ENCODE results near the gene OR2A1. TPM values are rescaled to one million over a fixed set of nuclear protein-coding genes. Genes with fewer than 3 reads are reported as not detected.
"Not testable (repeated sequence)": the region's sequence is repeated elsewhere in the genome, so short reads cannot be mapped to it uniquely, and the experiment has no call there.

OR2A1 gene
- total RNA-seq, 1 donor from 2014 or later: not detected

GRCh38 chr7:144331221-144331995 is 19.2 kb downstream of the OR2A1 start:
- not testable (repeated sequence) for DNase-seq (ENCODE audit: low spot score); H3K4me3 Mint-ChIP-seq (ENCODE audit: unreplicated experiment); H3K27ac Mint-ChIP-seq (ENCODE audit: unreplicated experiment); H3K27me3 Mint-ChIP-seq (ENCODE audit: unreplicated experiment); H3K9me3 Mint-ChIP-seq (ENCODE audit: unreplicated experiment); H3K36me3 Mint-ChIP-seq (ENCODE audit: low read depth, unreplicated experiment); H3K4me1 Mint-ChIP-seq (ENCODE audit: unreplicated experiment)

GRCh38 chr7:144331996-144332288 is 19.7 kb downstream of the OR2A1 start:
- not testable (repeated sequence) for H3K27ac Mint-ChIP-seq (ENCODE audit: unreplicated experiment); H3K9me3 Mint-ChIP-seq (ENCODE audit: unreplicated experiment); H3K4me1 Mint-ChIP-seq (ENCODE audit: unreplicated experiment); DNase-seq (ENCODE audit: low spot score); H3K36me3 Mint-ChIP-seq (ENCODE audit: low read depth, unreplicated experiment); H3K27me3 Mint-ChIP-seq (ENCODE audit: unreplicated experiment); H3K4me3 Mint-ChIP-seq (ENCODE audit: unreplicated experiment)

- not testable (repeated sequence) for H3K9me3 Mint-ChIP-seq (ENCODE audit: unreplicated experiment); H3K27ac Mint-ChIP-seq (ENCODE audit: unreplicated experiment); H3K4me1 Mint-ChIP-seq (ENCODE audit: unreplicated experiment); H3K36me3 Mint-ChIP-seq (ENCODE audit: low read depth, unreplicated experiment); H3K4me3 Mint-ChIP-seq (ENCODE audit: unreplicated experiment); DNase-seq (ENCODE audit: low spot score); H3K27me3 Mint-ChIP-seq (ENCODE audit: unreplicated experiment)
Measured at GRCh38 chr7:144348625-144349024, 36.4 kb downstream of the OR2A1 start.

GRCh38 chr7:144351667-144352066 is 39.4 kb downstream of the OR2A1 start:
- not testable (repeated sequence) for H3K36me3 Mint-ChIP-seq (ENCODE audit: low read depth, unreplicated experiment)

GRCh38 chr7:144355176-144355822 is 43.1 kb downstream of the OR2A1 start, which contains the start of gene ARHGEF5:
TSS of gene ARHGEF5 (plus strand) at chr7:144355402. CDS start at chr7:144362670, 7,268 bp downstream.
- not testable (repeated sequence) for H3K27me3 Mint-ChIP-seq (ENCODE audit: unreplicated experiment); H3K36me3 Mint-ChIP-seq (ENCODE audit: low read depth, unreplicated experiment); DNase-seq (ENCODE audit: low spot score); H3K4me1 Mint-ChIP-seq (ENCODE audit: unreplicated experiment); H3K9me3 Mint-ChIP-seq (ENCODE audit: unreplicated experiment)
- H3K27ac Mint-ChIP-seq (ENCODE audit: unreplicated experiment): peak within 1 kb of the TSS; percentile 91
- peak within 1 kb of the TSS; percentile 93 for H3K4me3 Mint-ChIP-seq (ENCODE audit: unreplicated experiment)

More at GRCh38 chr7:144351667-144352066, 39.4 kb downstream of the OR2A1 start:
- not testable (repeated sequence) for H3K27ac Mint-ChIP-seq (ENCODE audit: unreplicated experiment); H3K27me3 Mint-ChIP-seq (ENCODE audit: unreplicated experiment); H3K4me3 Mint-ChIP-seq (ENCODE audit: unreplicated experiment); H3K9me3 Mint-ChIP-seq (ENCODE audit: unreplicated experiment); H3K4me1 Mint-ChIP-seq (ENCODE audit: unreplicated experiment); DNase-seq (ENCODE audit: low spot score)

GRCh38 chr7:144356185-144356584 is 44.0 kb downstream of the OR2A1 start:
- H3K4me3 Mint-ChIP-seq (ENCODE audit: unreplicated experiment); H3K27me3 Mint-ChIP-seq (ENCODE audit: unreplicated experiment); H3K4me1 Mint-ChIP-seq (ENCODE audit: unreplicated experiment); H3K9me3 Mint-ChIP-seq (ENCODE audit: unreplicated experiment); H3K27ac Mint-ChIP-seq (ENCODE audit: unreplicated experiment); H3K36me3 Mint-ChIP-seq (ENCODE audit: low read depth, unreplicated experiment); DNase-seq (ENCODE audit: low spot score): not testable (repeated sequence)

GRCh38 chr7:144356860-144357259 is 44.6 kb downstream of the OR2A1 start:
- not testable (repeated sequence) for DNase-seq (ENCODE audit: low spot score); H3K9me3 Mint-ChIP-seq (ENCODE audit: unreplicated experiment); H3K4me1 Mint-ChIP-seq (ENCODE audit: unreplicated experiment); H3K36me3 Mint-ChIP-seq (ENCODE audit: low read depth, unreplicated experiment); H3K27ac Mint-ChIP-seq (ENCODE audit: unreplicated experiment); H3K4me3 Mint-ChIP-seq (ENCODE audit: unreplicated experiment); H3K27me3 Mint-ChIP-seq (ENCODE audit: unreplicated experiment)

GRCh38 chr7:144362061-144362460 is 49.8 kb downstream of the OR2A1 start:
- H3K27ac Mint-ChIP-seq (ENCODE audit: unreplicated experiment); H3K9me3 Mint-ChIP-seq (ENCODE audit: unreplicated experiment); H3K4me3 Mint-ChIP-seq (ENCODE audit: unreplicated experiment); H3K4me1 Mint-ChIP-seq (ENCODE audit: unreplicated experiment); H3K36me3 Mint-ChIP-seq (ENCODE audit: low read depth, unreplicated experiment); DNase-seq (ENCODE audit: low spot score); H3K27me3 Mint-ChIP-seq (ENCODE audit: unreplicated experiment): not testable (repeated sequence)

- H3K9me3 Mint-ChIP-seq (ENCODE audit: unreplicated experiment); H3K4me1 Mint-ChIP-seq (ENCODE audit: unreplicated experiment); DNase-seq (ENCODE audit: low spot score); H3K27me3 Mint-ChIP-seq (ENCODE audit: unreplicated experiment); H3K4me3 Mint-ChIP-seq (ENCODE audit: unreplicated experiment); H3K36me3 Mint-ChIP-seq (ENCODE audit: low read depth, unreplicated experiment); H3K27ac Mint-ChIP-seq (ENCODE audit: unreplicated experiment): not testable (repeated sequence)
Measured at GRCh38 chr7:144365523-144365922, 53.3 kb downstream of the OR2A1 start.

GRCh38 chr7:144367250-144367649 is 55.0 kb downstream of the OR2A1 start:
- not testable (repeated sequence) for H3K27me3 Mint-ChIP-seq (ENCODE audit: unreplicated experiment); H3K27ac Mint-ChIP-seq (ENCODE audit: unreplicated experiment); H3K36me3 Mint-ChIP-seq (ENCODE audit: low read depth, unreplicated experiment); H3K9me3 Mint-ChIP-seq (ENCODE audit: unreplicated experiment); H3K4me1 Mint-ChIP-seq (ENCODE audit: unreplicated experiment); DNase-seq (ENCODE audit: low spot score); H3K4me3 Mint-ChIP-seq (ENCODE audit: unreplicated experiment)

GRCh38 chr7:144369221-144369620 is 57.0 kb downstream of the OR2A1 start:
- H3K4me1 Mint-ChIP-seq (ENCODE audit: unreplicated experiment); H3K36me3 Mint-ChIP-seq (ENCODE audit: low read depth, unreplicated experiment); H3K27ac Mint-ChIP-seq (ENCODE audit: unreplicated experiment); H3K9me3 Mint-ChIP-seq (ENCODE audit: unreplicated experiment); H3K4me3 Mint-ChIP-seq (ENCODE audit: unreplicated experiment); H3K27me3 Mint-ChIP-seq (ENCODE audit: unreplicated experiment); DNase-seq (ENCODE audit: low spot score): not testable (repeated sequence)
